K562 (cell line): ENCODE results near the gene TRIM37. TPM values are rescaled to one million over a fixed set of nuclear protein-coding genes. Genes with fewer than 3 reads are reported as not detected.

Source experiments
- BCLAF1 ChIP-seq, 2 experiments: fragments of 450-650 bp in 1 of 2; IDR thresholded peaks; 2 replicates each; pipeline ENCODE4 v1.6.1; 2011 to 2017; ENCODE audit warnings: low read depth in 2 of 2, antibody characterized with exemption in 1 of 2, borderline replicate concordance in 1 of 2, low read length in 1 of 2, mild to moderate bottlenecking in 1 of 2, mixed read lengths in 1 of 2; ENCODE audit not compliant: control insufficient read depth in 1 of 2
- CREB3L1 ChIP-seq: fragments of 450-650 bp; IDR thresholded peaks from 2 replicates; pipeline ENCODE4 v1.6.1; 2014; ENCODE audit warnings: low read depth, mild to moderate bottlenecking, moderate library complexity, borderline replicate concordance
- CXXC5 ChIP-seq: fragments of 250-450 bp; sonication (Bioruptor Pico); IDR thresholded peaks from 2 replicates; pipeline ENCODE4 v1.8.0; 2022; ENCODE audit warnings: inconsistent platforms, mild to moderate bottlenecking, moderate library complexity
- GABPB1 ChIP-seq: sonication (generic); formaldehyde crosslinking; IDR thresholded peaks from 2 replicates; pipeline ENCODE4 v1.8.0; 2022; ENCODE audit warnings: mild to moderate bottlenecking, missing genetic modification reagents
- HNRNPLL ChIP-seq: fragments of 200-400 bp; formaldehyde crosslinking; IDR thresholded peaks from 2 replicates; pipeline ENCODE4 v1.6.1; 2017; ENCODE audit warnings: low read length, low read depth, mild to moderate bottlenecking; ENCODE audit not compliant: poor library complexity, severe bottlenecking
- KLF13 ChIP-seq: fragments of 450-650 bp; IDR thresholded peaks from 2 replicates; pipeline ENCODE4 v1.6.1; 2016; ENCODE audit warnings: missing genetic modification characterization, low read depth, mild to moderate bottlenecking, missing compliant biosample characterization, moderate library complexity, borderline replicate concordance
- MBD2 ChIP-seq: sonication (generic); IDR thresholded peaks from 2 replicates; pipeline ENCODE4 v1.6.1; 2016; ENCODE audit warnings: low read depth, borderline replicate concordance
- NFE2L1 ChIP-seq: fragments of 450-650 bp; IDR thresholded peaks from 2 replicates; pipeline ENCODE4 v1.6.1; 2016; ENCODE audit warnings: missing genetic modification characterization, low read depth, mild to moderate bottlenecking, missing compliant biosample characterization, moderate library complexity, borderline replicate concordance
- NFRKB ChIP-seq: fragments of 450-650 bp; IDR thresholded peaks from 2 replicates; pipeline ENCODE4 v1.6.1; 2016; ENCODE audit warnings: low read depth
- SAP30 ChIP-seq: fragments of 200-600 bp; sonication (generic); IDR thresholded peaks from 2 replicates; pipeline ENCODE4 v1.6.1; 2012; ENCODE audit warnings: borderline replicate concordance, low read depth, mild to moderate bottlenecking, moderate library complexity, low read length, control low read depth, inconsistent platforms; ENCODE audit not compliant: insufficient read depth, poor library complexity, severe bottlenecking
- SOX6 ChIP-seq: fragments of 450-650 bp; IDR thresholded peaks from 2 replicates; pipeline ENCODE4 v1.6.1; 2014; ENCODE audit warnings: mild to moderate bottlenecking
- SP1 ChIP-seq: sonication (generic); formaldehyde crosslinking; IDR thresholded peaks from 2 replicates; pipeline ENCODE4 v1.8.1; 2022; ENCODE audit warnings: mild to moderate bottlenecking, missing genetic modification reagents
- SP2 ChIP-seq: IDR thresholded peaks from 2 replicates; pipeline ENCODE4 v1.6.1; 2011; ENCODE audit warnings: mild to moderate bottlenecking, low read depth, low read length, moderate library complexity; ENCODE audit not compliant: poor library complexity, severe bottlenecking; ENCODE audit errors: extremely low read depth
- ZBTB17 ChIP-seq: fragments of 450-650 bp; formaldehyde crosslinking; IDR thresholded peaks from 2 replicates; pipeline ENCODE4 v1.4.0; 2020; ENCODE audit warnings: mild to moderate bottlenecking
- ZFP91 ChIP-seq: sonication (generic); formaldehyde crosslinking; IDR thresholded peaks from 2 replicates; pipeline ENCODE4 v1.8.0; 2022; ENCODE audit warnings: mild to moderate bottlenecking, missing genetic modification reagents
- ZNF217 ChIP-seq: sonication (generic); formaldehyde crosslinking; IDR thresholded peaks from 2 replicates; pipeline ENCODE4 v1.8.0; 2022; ENCODE audit warnings: mild to moderate bottlenecking, missing genetic modification reagents
- polyA plus RNA-seq, 8 experiments: library from polyadenylated mRNA; depleted of rRNA in 4 of 8; stranded (reverse) in 5 of 8; unstranded in 3 of 8; fragments of >200 nt; fragmentation: Nextera tagmentation in 2 of 8; fragmentation: Illumina TruSeq in 1 of 8; extraction: Ambion mirVana in 2 of 8; extraction: Trizol in 1 of 8; gene quantifications; 2 replicates each; pipeline versions ENCODE4 v1.2.1 to v1.2.3, GENCODE V29; 2011 to 2014; ENCODE audit warnings: inconsistent platforms in 1 of 8, missing spikeins in 1 of 8
- total RNA-seq, 7 experiments: library from RNA; depleted of rRNA in 6 of 7; stranded (reverse); fragments of >200 nt in 6 of 7; fragmentation: Illumina TruSeq in 2 of 7; extraction: Trizol in 2 of 7; gene quantifications; 2 replicates each; pipeline versions ENCODE4 v1.2.1 to v1.2.3, GENCODE V29; 2011 to 2021; ENCODE audit warnings: low replicate concordance in 1 of 7

Gene TRIM37
- total and polyA plus RNA-seq, 9 of the 15 experiments (the other 6 are each of a cell fraction or from before 2014, with no cell fraction given), result 4.5 to 31.4 (median 23.8) TPM

GRCh38 chr17:59154721-59155438 lies 48.2 kb upstream of the TRIM37 start, which contains the start of gene SKA2 (continued):
- TF ChIP-seq BCLAF1 (IDR thresholded peaks at IDR 0.05; ENCODE audit: borderline replicate concordance in 1 of 2, control insufficient read depth in 1 of 2, low read depth in 2 of 2, low read length in 1 of 2), result no peak
- TF ChIP-seq CREB3L1, result peak; percentile 38; the same call in 1 of the 2 replicates
- no peak for TF ChIP-seq SOX6
- TF ChIP-seq HNRNPLL, result peak; percentile 85
- TF ChIP-seq CXXC5, result peak; percentile 83
- peak; percentile 97 for TF ChIP-seq SP1 (CRISPR knock-in tag)
- TF ChIP-seq SAP30, result peak; percentile 75
- TF ChIP-seq ZBTB17 (CRISPR knock-in tag), result no peak
- no peak; the same call in 1 of the 2 replicates for TF ChIP-seq KLF13 (tag)
- TF ChIP-seq NFE2L1 (tag), result no peak
- peak; percentile 86 for TF ChIP-seq SP2
- no peak for TF ChIP-seq ZFP91 (CRISPR knock-in tag)
- TF ChIP-seq MBD2, result peak; percentile 100
- peak; percentile 96 for TF ChIP-seq NFRKB
- TF ChIP-seq GABPB1 (CRISPR knock-in tag), result peak; percentile 45; the same call in 1 of the 2 replicates
- no peak for TF ChIP-seq ZNF217 (CRISPR knock-in tag)
